EL (cell line): ENCODE results near the gene TWF1.
"Not testable (repeated sequence)": the region's sequence is repeated elsewhere in the genome, so short reads cannot be mapped to it uniquely, and the experiment has no call there.

ENCODE experiments used
- DNase-seq: peaks from one replicate; pipeline ENCODE4 v3.0.0-alpha.2; 2016

Gene TWF1

GRCh38 chr12:43805149-43805859 lies 813 bp downstream of the TWF1 start:
- no peak for DNase-seq

DNA sequence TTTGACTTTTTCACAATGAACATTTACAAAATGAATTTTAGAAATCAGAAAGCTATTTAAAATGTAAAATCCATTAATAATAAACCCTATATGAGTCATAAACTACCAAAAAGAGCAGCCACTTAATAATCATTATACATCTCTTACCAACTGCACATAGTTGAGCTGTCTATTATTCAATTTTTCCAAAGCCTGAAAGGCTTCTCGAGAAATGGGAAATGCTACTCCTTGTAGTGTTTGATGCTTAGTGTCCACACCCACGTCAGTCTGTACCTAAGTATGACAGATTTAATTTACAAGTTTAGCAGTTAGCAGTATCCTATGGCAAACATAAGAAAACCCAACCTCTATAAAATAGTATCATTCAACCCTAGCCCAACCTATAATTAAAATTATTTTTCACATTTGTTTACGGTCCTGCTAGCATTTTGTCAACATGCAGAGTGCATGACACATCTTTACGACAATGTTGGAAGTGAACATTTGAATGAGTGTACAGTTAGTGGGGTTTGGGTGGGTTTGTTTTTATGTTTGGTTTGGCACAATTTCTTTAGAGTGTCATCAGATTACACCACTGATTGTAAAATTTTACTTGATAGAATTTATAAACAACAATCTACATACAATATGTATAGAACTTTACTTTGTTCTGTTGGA lies 8.4 kb downstream of the TWF1 start:
- DNase-seq = no peak

- no peak for DNase-seq
Observed at GRCh38 chr12:43795716-43796280, 10.3 kb downstream of the TWF1 start.

DNA sequence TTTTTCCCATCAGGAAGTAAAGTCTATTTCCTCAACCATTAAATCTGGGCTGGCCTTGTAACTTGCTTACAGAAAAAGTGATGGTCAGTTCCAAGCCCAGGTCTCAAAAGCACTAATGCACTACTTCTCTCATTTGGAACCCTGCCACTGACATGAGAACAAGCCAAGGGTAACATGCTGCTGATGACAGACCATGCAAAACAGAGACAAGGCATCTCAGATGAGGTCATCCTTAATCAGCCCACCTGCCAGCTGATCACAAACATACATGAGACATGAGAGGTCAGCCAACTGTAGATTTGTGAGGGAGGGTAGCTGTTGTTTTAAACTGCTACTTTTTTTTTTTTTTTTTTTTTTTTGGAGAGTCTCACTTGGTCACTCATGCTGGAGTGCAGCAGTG lies 16.2 kb downstream of the TWF1 start:
- peak; percentile 18 for DNase-seq

DNA sequence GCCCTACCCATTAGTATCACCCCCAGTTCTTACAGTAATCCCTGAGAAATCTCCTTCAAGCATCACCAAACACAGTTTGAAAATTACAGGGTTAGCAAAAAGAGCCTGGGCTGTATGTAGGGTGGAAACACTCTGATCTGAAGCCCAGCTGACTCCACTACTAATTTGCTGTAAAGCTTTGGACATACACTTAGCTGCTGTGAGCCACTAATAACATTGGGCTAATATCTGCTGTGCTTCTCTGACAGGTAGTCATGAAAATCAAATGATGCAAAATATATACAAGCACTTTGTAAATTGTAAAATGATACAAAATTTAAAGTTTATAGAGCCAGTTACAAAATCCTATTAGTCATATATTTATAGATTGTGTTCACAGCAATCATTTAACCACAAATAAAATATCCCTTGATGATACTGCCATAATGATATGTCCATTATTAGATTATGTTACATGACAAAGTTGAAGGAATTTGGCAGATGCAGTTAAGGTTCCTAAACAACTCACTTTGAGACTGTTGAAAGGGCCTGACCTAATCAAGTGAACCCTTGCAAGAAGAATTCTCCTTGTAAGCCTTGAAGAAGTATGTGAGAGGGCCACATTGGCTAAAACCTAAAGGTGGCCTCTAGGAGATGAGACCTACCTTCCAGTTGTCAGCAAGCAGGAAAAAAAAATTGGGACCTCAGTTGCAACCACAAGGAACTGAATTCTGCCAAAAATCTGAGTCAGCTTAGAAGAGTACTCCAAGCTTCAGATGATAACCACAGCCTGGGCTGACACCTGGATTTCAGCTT lies 19.0 kb downstream of the TWF1 start:
- DNase-seq = no peak

DNA sequence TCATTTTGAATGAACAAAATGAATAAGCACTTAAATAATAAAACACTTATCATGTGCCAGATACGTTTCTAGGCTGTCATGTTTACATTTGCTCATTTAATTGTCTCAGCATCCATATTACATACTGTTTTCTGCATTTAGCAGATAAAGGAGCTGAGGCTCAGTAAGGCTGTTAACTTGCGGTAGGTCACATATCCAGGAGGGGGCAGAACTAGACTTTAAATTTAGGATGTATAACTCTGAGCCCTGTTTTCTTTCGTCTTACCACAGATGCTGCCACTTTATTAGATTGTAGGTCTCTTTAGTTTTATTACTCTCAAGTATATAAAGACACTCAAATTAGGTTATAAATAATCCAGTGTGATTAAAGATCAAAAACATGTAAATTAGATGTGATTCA lies 29.6 kb downstream of the TWF1 start:
- DNase-seq = peak; percentile 25

- DNase-seq = peak; percentile 39
Observed at GRCh38 chr12:43766291-43766690, 39.8 kb downstream of the TWF1 start.

GRCh38 chr12:43764528-43764927 lies 41.6 kb downstream of the TWF1 start:
- no peak for DNase-seq

GRCh38 chr12:43763769-43764168 lies 42.3 kb downstream of the TWF1 start:
- no peak for DNase-seq

DNA sequence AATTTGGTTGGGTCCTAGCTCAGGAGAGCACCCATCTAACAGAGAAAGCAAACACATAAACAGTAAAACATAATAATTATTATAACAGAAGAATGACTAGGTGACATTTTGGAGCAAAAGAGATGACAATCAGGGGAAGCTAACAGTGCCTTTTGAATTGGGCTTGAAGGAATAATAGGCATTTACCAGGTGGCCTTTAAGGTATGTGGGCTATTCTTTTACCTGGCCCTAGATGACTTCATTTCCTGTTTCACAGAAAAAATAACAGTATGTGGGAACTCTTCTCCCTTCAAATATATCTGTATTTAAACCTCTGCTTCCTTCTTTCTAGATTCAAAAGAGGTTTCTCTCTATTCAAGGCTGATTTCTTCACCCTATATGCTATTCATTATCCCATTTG lies 43.5 kb downstream of the TWF1 start:
- DNase-seq = no peak

- no peak for DNase-seq
Observed at GRCh38 chr12:43761500-43761899, 44.6 kb downstream of the TWF1 start.

GRCh38 chr12:43760396-43760795 lies 45.7 kb downstream of the TWF1 start:
- no peak for DNase-seq

DNA sequence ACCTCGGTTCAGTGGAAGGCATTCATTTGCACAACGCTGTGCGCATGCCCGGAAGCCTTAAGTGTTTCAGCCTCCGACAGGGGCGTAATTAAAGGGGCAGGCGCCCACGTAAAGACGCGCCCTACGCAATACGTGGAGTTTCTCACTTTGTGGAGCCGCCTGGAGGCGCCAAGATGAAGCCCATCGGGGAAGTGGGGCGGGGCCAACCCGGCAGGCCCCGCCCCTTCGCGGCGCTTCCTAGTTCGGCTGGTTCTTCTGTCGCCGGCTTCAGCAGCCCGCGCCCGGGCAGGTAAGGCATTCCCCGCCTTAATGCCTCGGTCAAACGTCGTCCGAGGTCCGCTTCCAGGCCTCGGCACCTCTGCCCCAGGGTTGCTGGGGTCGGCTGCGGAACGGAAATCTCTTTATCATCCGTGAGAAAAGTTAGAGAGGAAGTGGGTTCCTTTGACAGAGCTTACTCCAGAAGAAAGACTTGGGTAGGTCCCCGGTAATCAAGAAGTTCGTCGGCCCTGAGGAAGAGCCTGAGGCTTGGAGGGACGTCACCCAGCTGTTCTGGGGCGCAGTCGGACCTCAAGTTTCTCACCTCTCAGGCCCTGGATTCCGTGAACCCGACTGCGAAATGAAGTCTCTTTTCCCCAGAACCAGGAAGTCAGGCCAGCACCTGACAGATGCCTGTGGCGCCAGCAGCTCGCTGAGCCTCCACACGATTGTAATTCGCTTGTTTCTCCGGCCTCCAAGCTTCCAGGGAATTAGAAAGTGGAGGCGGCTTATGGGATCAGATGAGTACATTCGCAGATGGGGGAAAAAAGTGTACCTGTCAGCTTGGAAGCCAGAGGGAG lies 47.2 kb downstream of the TWF1 start, which contains the start of the genes IRAK4 and PUS7L:
TSS of gene IRAK4 (plus strand) at position 224 of the 836 bp plus-strand sequence. CDS start 9,161 bp downstream, outside the sequence.
TSS of gene PUS7L (minus strand) at position 63 of the 836 bp plus-strand sequence. CDS start 3,545 bp downstream, outside the sequence.
- DNase-seq = peak; percentile 97

GRCh38 chr12:43758247-43758727 lies 47.8 kb downstream of the TWF1 start:
- peak; percentile 44 for DNase-seq

- no peak for DNase-seq
Observed at GRCh38 chr12:43754015-43754414, 52.1 kb downstream of the TWF1 start.

- DNase-seq = not testable (repeated sequence)
Observed at GRCh38 chr12:43751360-43751759, 54.8 kb downstream of the TWF1 start.

GRCh38 chr12:43750814-43751213 lies 55.3 kb downstream of the TWF1 start:
- no peak for DNase-seq

DNA sequence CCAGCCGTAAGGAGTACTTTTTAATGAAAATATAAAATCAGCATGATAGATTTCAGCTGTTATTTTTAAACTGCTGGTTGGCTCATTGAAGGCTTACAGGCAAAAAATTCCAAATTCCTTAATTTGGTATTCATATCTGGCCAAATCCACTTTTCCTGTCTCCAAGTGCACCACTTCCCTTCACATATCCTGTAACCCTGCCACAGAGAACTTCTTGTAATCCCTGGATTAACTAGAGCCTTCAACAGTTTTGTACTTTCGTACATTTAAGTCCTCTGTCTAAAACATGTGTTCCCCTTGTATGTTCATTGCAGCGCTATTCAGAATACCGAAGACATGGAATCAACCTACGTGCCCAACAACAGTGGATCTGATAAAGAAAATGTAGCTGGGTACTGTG lies 57.1 kb downstream of the TWF1 start:
- no peak for DNase-seq

DNA sequence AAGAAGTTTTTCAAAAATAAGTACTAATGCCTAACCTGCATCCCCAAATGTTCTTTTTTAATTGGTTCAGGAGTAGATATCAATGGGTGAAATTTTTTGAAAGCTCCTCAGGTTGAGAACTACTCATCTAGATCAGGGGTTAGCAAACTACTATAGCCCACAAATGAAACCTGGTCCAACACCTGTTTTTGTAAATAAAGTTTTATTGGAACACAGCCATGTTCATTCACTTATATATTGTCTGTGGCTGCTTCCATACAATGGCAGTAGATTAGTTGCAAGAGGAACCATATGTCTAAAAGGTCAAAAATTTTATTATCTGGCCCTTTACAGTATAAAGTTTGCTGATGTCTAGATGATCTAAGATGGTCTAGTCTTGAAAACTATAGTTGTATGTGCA lies 61.3 kb downstream of the TWF1 start:
- DNase-seq = no peak
